H1 (cell line): Measurements from ENCODE around the gene SYPL1. TPM values are rescaled to one million over a fixed set of nuclear protein-coding genes. Genes with fewer than 3 reads are reported as not detected.

ENCODE experiments used
- CTCF ChIA-PET: fragments of 300-600 bp; sonication (Branson Sonifier 250); formaldehyde crosslinking; loops from one replicate; lab custom pipeline; 2021; ENCODE audit not compliant: partially characterized antibody; lab: Charles Lee
- POLR2A ChIA-PET: fragments of 300-600 bp; sonication (Branson Sonifier 250); formaldehyde crosslinking; loops from one replicate; lab custom pipeline; 2021; ENCODE audit warnings: inconsistent platforms; ENCODE audit not compliant: partially characterized antibody; lab: Charles Lee
- DNase-seq, 2 experiments: peaks; one replicate each; pipeline versions ENCODE4 v3.0.0 to v3.0.0-alpha.2; 2010 to 2022; ENCODE audit warnings: low spot score in 2 of 2, low read depth in 1 of 2, mixed read lengths in 1 of 2
- FAIRE-seq: peaks from 2 replicates; lab custom pipeline; 2011; peaks lifted over from hg19 to GRCh38; lab: Jason Lieb, UNC
- H2AFZ ChIP-seq: 2 replicates; pipeline ENCODE4 v1.8.1; 2012; ENCODE audit warnings: low read length, inconsistent platforms
- H2AK5ac ChIP-seq: 2 replicates; pipeline ENCODE4 v1.6.1; 2013; ENCODE audit warnings: low read depth, low read length
- H2BK120ac ChIP-seq: replicated peaks from 2 replicates; pipeline ENCODE3; 2013; ENCODE audit warnings: low read depth, low read length, inconsistent platforms
- H2BK12ac ChIP-seq: 2 replicates; pipeline ENCODE4 v1.6.1; 2013; ENCODE audit warnings: low read depth, low read length
- H2BK15ac ChIP-seq: 2 replicates; pipeline ENCODE4 v1.6.1; 2013; ENCODE audit warnings: low read length
- H2BK20ac ChIP-seq: 2 replicates; pipeline ENCODE4 v1.6.1; 2013; ENCODE audit warnings: low read length
- H2BK5ac ChIP-seq: 2 replicates; pipeline ENCODE4 v1.6.1; 2013; ENCODE audit warnings: low read depth, low read length
- H3K14ac ChIP-seq: 2 replicates; pipeline ENCODE4 v1.6.1; 2013; ENCODE audit warnings: inconsistent platforms; ENCODE audit not compliant: insufficient read length
- H3K18ac ChIP-seq: 2 replicates; pipeline ENCODE4 v1.6.1; 2013; ENCODE audit warnings: low read length; ENCODE audit errors: extremely low read depth
- H3K23ac ChIP-seq: 2 replicates; pipeline ENCODE4 v1.6.1; 2013; ENCODE audit warnings: inconsistent platforms; ENCODE audit not compliant: insufficient read length
- H3K23me2 ChIP-seq: 2 replicates; pipeline ENCODE4 v1.6.1; 2013; ENCODE audit warnings: low read depth, low read length
- H3K27ac ChIP-seq: 2 replicates; pipeline ENCODE4 v1.6.1; 2011; ENCODE audit warnings: low read depth, low read length, inconsistent platforms
- H3K27me3 ChIP-seq, 4 experiments: replicated peaks in 1 of 4; 1 replicate in 1 of 4; 2 replicates in 3 of 4; pipeline versions ENCODE4 v1.6.1 to v1.8.1; 2011 to 2013; ENCODE audit warnings: low read length in 3 of 4, mild to moderate bottlenecking in 3 of 4, inconsistent platforms in 2 of 4, mixed read lengths in 2 of 4, moderate library complexity in 1 of 4; ENCODE audit not compliant: control insufficient read depth in 3 of 4, insufficient read depth in 3 of 4; ENCODE audit errors: extremely low read depth in 1 of 4
- H3K36me3 ChIP-seq, 4 experiments: 2 replicates each; pipeline versions ENCODE4 v1.6.1 to v1.8.1; 2011 to 2013; ENCODE audit warnings: mild to moderate bottlenecking in 4 of 4, low read length in 3 of 4, moderate library complexity in 2 of 4, control low read depth in 1 of 4, inconsistent platforms in 1 of 4; ENCODE audit not compliant: insufficient read depth in 4 of 4, control insufficient read depth in 2 of 4
- H3K4ac ChIP-seq: replicated peaks from 2 replicates; pipeline ENCODE3; 2013; ENCODE audit warnings: low read length, low read depth, mixed read lengths, inconsistent platforms; ENCODE audit not compliant: insufficient read length
- H3K4me1 ChIP-seq, 4 experiments: replicated peaks in 1 of 4; 1 replicate in 1 of 4; 2 replicates in 3 of 4; pipeline versions ENCODE4 v1.6.1 to v1.8.1; 2011 to 2013; ENCODE audit warnings: low read length in 3 of 4, inconsistent platforms in 2 of 4, mixed read lengths in 1 of 4; ENCODE audit not compliant: insufficient read depth in 4 of 4, control insufficient read depth in 3 of 4
- H3K4me2 ChIP-seq, 2 experiments: 2 replicates each; pipeline versions ENCODE4 v1.6.1 to v1.8.1; 2011 to 2013; ENCODE audit warnings: low read depth in 2 of 2, low read length in 2 of 2, control low read depth in 1 of 2, inconsistent platforms in 1 of 2, mild to moderate bottlenecking in 1 of 2; ENCODE audit not compliant: insufficient read depth in 1 of 2
- H3K4me3 ChIP-seq, 4 experiments: fragments of 200-600, 300-600 bp in 1 of 4; sonication (generic), shearing (Covaris generic), sonication (Bioruptor Twin) in 1 of 4; 2 replicates each; pipeline versions ENCODE4 v1.5.1 to v1.8.1; 2011 to 2016; ENCODE audit warnings: low read length in 4 of 4, low read depth in 3 of 4, control low read depth in 2 of 4, inconsistent platforms in 2 of 4, mild to moderate bottlenecking in 2 of 4, mixed read lengths in 1 of 4, moderate library complexity in 1 of 4; ENCODE audit not compliant: insufficient read depth in 2 of 4; ENCODE audit errors: extremely low read depth in 1 of 4
- H3K56ac ChIP-seq: replicated peaks from 2 replicates; pipeline ENCODE3; 2013; ENCODE audit warnings: low read depth, mild to moderate bottlenecking, mixed read lengths, low read length, inconsistent platforms; ENCODE audit not compliant: insufficient read length
- H3K79me1 ChIP-seq: 2 replicates; pipeline ENCODE4 v1.6.1; 2013; ENCODE audit warnings: low read depth, low read length, control low read depth
- H3K79me2 ChIP-seq, 2 experiments: 2 replicates each; pipeline versions ENCODE4 v1.6.1 to v1.8.1; 2012 to 2013; ENCODE audit warnings: low read length in 2 of 2, mild to moderate bottlenecking in 2 of 2, inconsistent platforms in 1 of 2; ENCODE audit not compliant: insufficient read depth in 2 of 2, control insufficient read depth in 1 of 2
- H3K9ac ChIP-seq, 4 experiments: replicated peaks in 1 of 4; 1 replicate in 1 of 4; 2 replicates in 3 of 4; pipeline versions ENCODE4 v1.6.1 to v1.8.1; 2011 to 2013; ENCODE audit warnings: low read depth in 3 of 4, low read length in 3 of 4, control low read depth in 2 of 4, mild to moderate bottlenecking in 2 of 4, moderate library complexity in 2 of 4, inconsistent platforms in 1 of 4; ENCODE audit errors: extremely low read depth in 1 of 4
- H3K9me3 ChIP-seq, 2 experiments: 2 replicates each; pipeline versions ENCODE4 v1.6.1 to v1.8.1; 2012 to 2013; ENCODE audit warnings: mild to moderate bottlenecking in 2 of 2, moderate library complexity in 2 of 2, control low read depth in 1 of 2, inconsistent platforms in 1 of 2, low read depth in 1 of 2, low read length in 1 of 2, mixed read lengths in 1 of 2; ENCODE audit not compliant: insufficient read depth in 2 of 2
- H4K20me1 ChIP-seq, 2 experiments: replicated peaks in 1 of 2; 2 replicates each; pipeline versions ENCODE3 to v1.8.1; 2011 to 2013; ENCODE audit warnings: inconsistent platforms in 2 of 2, low read length in 2 of 2, mild to moderate bottlenecking in 1 of 2; ENCODE audit not compliant: insufficient read depth in 2 of 2, control insufficient read depth in 1 of 2
- H4K5ac ChIP-seq: 2 replicates; pipeline ENCODE4 v1.6.1; 2013; ENCODE audit warnings: low read length, low read depth, mixed read lengths, inconsistent platforms; ENCODE audit not compliant: insufficient read length
- H4K8ac ChIP-seq: 2 replicates; pipeline ENCODE4 v1.8.0; 2013; ENCODE audit warnings: mild to moderate bottlenecking, moderate library complexity, low read length, inconsistent platforms; ENCODE audit not compliant: insufficient read depth; ENCODE audit errors: extremely low read depth
- H4K91ac ChIP-seq: replicated peaks from 2 replicates; pipeline ENCODE3; 2013; ENCODE audit warnings: low read length, mixed read lengths, inconsistent platforms; ENCODE audit not compliant: insufficient read length
- EP300 ChIP-seq, 2 experiments: IDR thresholded peaks; 1 replicate in 1 of 2; 2 replicates in 1 of 2; pipeline ENCODE4 v1.6.1; 2011 to 2012; ENCODE audit warnings: low read depth in 2 of 2, low read length in 2 of 2, mild to moderate bottlenecking in 2 of 2, borderline replicate concordance in 1 of 2, inconsistent platforms in 1 of 2, moderate library complexity in 1 of 2
- EZH2 ChIP-seq: fragments of 200-600 bp; sonication (generic); IDR thresholded peaks from 2 replicates; pipeline ENCODE4 v1.7.1; 2012; ENCODE audit warnings: low read depth, mild to moderate bottlenecking, moderate library complexity, low read length, inconsistent platforms; ENCODE audit not compliant: severe bottlenecking
- KDM1A ChIP-seq: fragments of 200-600, 300-600 bp; sonication (generic); IDR thresholded peaks from 2 replicates; pipeline ENCODE4 v1.7.1; 2016; ENCODE audit warnings: mild to moderate bottlenecking, low read length, borderline replicate concordance
- NANOG ChIP-seq: IDR thresholded peaks from 2 replicates; pipeline ENCODE4 v1.6.1; 2011; ENCODE audit warnings: low read length, low read depth, mild to moderate bottlenecking, inconsistent platforms; ENCODE audit not compliant: insufficient read depth, poor library complexity, severe bottlenecking
- RXRA ChIP-seq: IDR thresholded peaks from 2 replicates; pipeline ENCODE4 v1.6.1; 2011; ENCODE audit warnings: low read depth, mild to moderate bottlenecking, low read length, moderate library complexity; ENCODE audit not compliant: insufficient read depth
- SIN3A ChIP-seq, 2 experiments: IDR thresholded peaks in 1 of 2; conservative IDR thresholded peaks in 1 of 2; 2 replicates each; pipeline ENCODE4 v1.6.1; 2011 to 2012; ENCODE audit warnings: low read length in 2 of 2, improper control_type of control experiment in 1 of 2, low read depth in 1 of 2, mild to moderate bottlenecking in 1 of 2
- SIRT6 ChIP-seq: IDR thresholded peaks from one replicate; pipeline ENCODE4 v1.7.1; 2012; ENCODE audit warnings: low read length, inconsistent platforms
- SP2 ChIP-seq: IDR thresholded peaks from 2 replicates; pipeline ENCODE4 v1.6.1; 2012; ENCODE audit warnings: mild to moderate bottlenecking, low read length, inconsistent platforms
- SRF ChIP-seq: IDR thresholded peaks from 2 replicates; pipeline ENCODE4 v1.6.1; 2011; ENCODE audit warnings: mild to moderate bottlenecking, low read depth, low read length, moderate library complexity
- whole genome bisulfite sequencing, 2 experiments: shearing (Covaris generic) in 1 of 2; methylation state at CpG; one replicate each; pipeline versions ENCODE4 v1.1.6 to v1.1.7; 2013 to 2015; ENCODE audit warnings: low lambda C conversion rate in 2 of 2, mixed read lengths in 2 of 2, inconsistent platforms in 1 of 2, low coverage in 1 of 2, missing lambda C conversion rate in 1 of 2; ENCODE audit not compliant: insufficient replicate concordance in 2 of 2, insufficient coverage in 1 of 2, insufficient read length in 1 of 2; ENCODE audit errors: extremely low coverage in 1 of 2, missing lambda C conversion rate in 1 of 2; 5-methylcytosine and 5-hydroxymethylcytosine counted together
- polyA plus RNA-seq, 7 experiments: library from polyadenylated mRNA; depleted of rRNA in 3 of 7; stranded (reverse) in 5 of 7; unstranded in 2 of 7; fragments of >200 nt in 5 of 7; fragments of 200-250 nt in 2 of 7; gene quantifications; 1 replicate in 5 of 7; 2 replicates in 1 of 7; 4 replicates in 1 of 7; pipeline versions ENCODE4 v1.2.1 to v1.2.3, GENCODE V29; 2011 to 2013; ENCODE audit warnings: missing spikeins in 2 of 7, mixed read lengths in 2 of 7
- total RNA-seq: library from RNA; stranded (reverse); fragmentation: NEBNext Ultra II Directional; extraction: Animal tissue kit (Norgen Biotek cat#: 25700); gene quantifications from 2 replicates; pipeline ENCODE4 v1.2.1, GENCODE V29; 2021
- TF ChIP-seq, protein P1 (sequence below): IDR thresholded peaks from 2 replicates; pipeline ENCODE4 v1.6.1; 2012; ENCODE audit warnings: inconsistent platforms

Gene SYPL1
- total and polyA plus RNA-seq, 2 of the 8 experiments (the other 6 are each of a cell fraction or from before 2014, with no cell fraction given), result 44.9 to 57.7 TPM

DNA sequence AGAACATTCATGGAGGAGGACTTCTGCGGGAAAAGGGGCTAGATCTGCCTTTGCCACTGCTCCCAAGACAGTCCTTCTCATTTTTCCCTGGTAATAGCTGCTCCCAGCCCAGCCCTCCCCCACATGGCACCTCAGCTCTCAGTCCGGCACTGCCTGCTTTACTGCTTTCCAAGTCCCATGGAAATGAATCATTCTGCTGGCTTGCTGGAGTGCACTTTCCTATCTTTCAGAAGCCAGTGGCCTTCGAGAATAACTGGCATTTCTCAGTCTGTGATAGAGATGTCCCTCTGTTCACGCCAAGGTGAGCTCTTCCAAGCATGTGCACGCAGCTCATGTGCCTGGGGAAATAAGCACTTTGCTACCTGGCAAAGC lies 61.4 kb downstream of the SYPL1 start:
- H2BK15ac ChIP-seq, result no peak overlapping the region
- no peak overlapping the region for H3K27ac ChIP-seq
- no peak overlapping the region for H3K14ac ChIP-seq
- H2BK20ac ChIP-seq, result no peak overlapping the region
- H4K8ac ChIP-seq, result no peak overlapping the region
- no peak overlapping the region for H2BK12ac ChIP-seq
- POLR2A ChIA-PET, result no interaction called here
- peak overlapping the region; percentile 48; the same call in 1 of the 2 replicates for H2AFZ ChIP-seq
- no peak overlapping the region for H4K5ac ChIP-seq
- H4K20me1 ChIP-seq, result no peaks in the 10 kb centered on the region
- H3K27me3 ChIP-seq, result no peaks in the 10 kb centered on the region
- FAIRE-seq, result no peak
- H3K23me2 ChIP-seq, result no peaks in the 10 kb centered on the region
- no peak overlapping the region for H3K4ac ChIP-seq
- 85% methylated on average over 5 of the region's 5 CpGs; no CpG with 5 or more reads in 1 of the 2 experiments for WGBS, 2 experiments
- H2AK5ac ChIP-seq, result no peak overlapping the region
- H3K4me1 ChIP-seq, result peaks cover 0 to 8% (median under 1%) of the 10 kb centered on the region in 4 experiments; a peak in 3 of 7 replicates
- no peak overlapping the region for H4K91ac ChIP-seq
- H2BK5ac ChIP-seq, result no peak overlapping the region
- H3K56ac ChIP-seq, result no peak overlapping the region
- no peaks in the 10 kb centered on the region for H3K79me1 ChIP-seq
- no peaks in the 10 kb centered on the region for H3K79me2 ChIP-seq
- no peak overlapping the region for H3K4me3 ChIP-seq
- no peaks in the 10 kb centered on the region for H3K36me3 ChIP-seq
- H3K4me2 ChIP-seq, result no peak overlapping the region
- H3K9me3 ChIP-seq, result no peaks in the 10 kb centered on the region
- H3K23ac ChIP-seq, result no peak overlapping the region
- no peak overlapping the region for H3K18ac ChIP-seq
- DNase-seq, result no peak
- CTCF ChIA-PET, result interaction anchor here (0.8 to 3.4 kb wide), 26 partner anchors 9 to 471 kb away, joined by 3 to 34 read pairs (median 4); no protein-coding TSS in a partner anchor
- H2BK120ac ChIP-seq, result no peak overlapping the region
- no peak overlapping the region for H3K9ac ChIP-seq
- TF ChIP-seq, protein P1, sequence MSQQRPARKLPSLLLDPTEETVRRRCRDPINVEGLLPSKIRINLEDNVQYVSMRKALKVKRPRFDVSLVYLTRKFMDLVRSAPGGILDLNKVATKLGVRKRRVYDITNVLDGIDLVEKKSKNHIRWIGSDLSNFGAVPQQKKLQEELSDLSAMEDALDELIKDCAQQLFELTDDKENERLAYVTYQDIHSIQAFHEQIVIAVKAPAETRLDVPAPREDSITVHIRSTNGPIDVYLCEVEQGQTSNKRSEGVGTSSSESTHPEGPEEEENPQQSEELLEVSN, result no peak
- no peak for TF ChIP-seq KDM1A
- TF ChIP-seq EP300 (IDR thresholded peaks at IDR 0.05; ENCODE audit: borderline replicate concordance in 1 of 2, low read depth in 2 of 2, low read length in 2 of 2), result no peak
- TF ChIP-seq SIN3A (conservative IDR thresholded peaks at IDR 0.05 in 1 of 2, IDR thresholded peaks at IDR 0.05 in 1 of 2; ENCODE audit: low read depth in 1 of 2, low read length in 2 of 2), result no peak
- no peak for TF ChIP-seq SRF
- no peak for TF ChIP-seq SP2
- TF ChIP-seq NANOG, result no peak
- TF ChIP-seq RXRA, result no peak
- no peak for TF ChIP-seq SIRT6
- TF ChIP-seq EZH2, result no peak
